Calu3 (cell line): ENCODE data around the gene WSCD2. TPM values are rescaled to one million over a fixed set of nuclear protein-coding genes. Genes with fewer than 3 reads are reported as not detected.

Source experiments
- Bru-seq: library from RNA; stranded (reverse); fragments of 400-500 nt; gene quantifications from one replicate; lab custom pipeline; 2021; lab: Mats Ljungman, UMichigan
- BruChase-seq, 2 experiments: library from RNA; stranded (reverse); fragments of 400-500 nt; gene quantifications; one replicate each; lab custom pipeline; 2021; lab: Mats Ljungman, UMichigan
- BruUV-seq: library from RNA; stranded (reverse); fragments of 400-500 nt; replicated peaks from 2 replicates; lab custom pipeline; 2021; lab: Mats Ljungman, UMichigan
- CTCF ChIA-PET: fragments of 300-600 bp; sonication (Branson Sonifier 250); formaldehyde crosslinking; loops from one replicate; lab custom pipeline; 2022; ENCODE audit warnings: antibody characterized with exemption; lab: Charles Lee
- DNase-seq: peaks from one replicate; pipeline ENCODE4 v3.0.0; 2022
- H3K27ac Mint-ChIP-seq: one replicate; pipeline ENCODE4 v1.8.0; 2022; ENCODE audit warnings: mixed read lengths; ENCODE audit not compliant: unreplicated experiment
- H3K27me3 Mint-ChIP-seq: one replicate; pipeline ENCODE4 v1.8.0; 2022; ENCODE audit warnings: mixed read lengths; ENCODE audit not compliant: unreplicated experiment
- H3K36me3 Mint-ChIP-seq: one replicate; pipeline ENCODE4 v1.8.0; 2022; ENCODE audit warnings: mild to moderate bottlenecking, moderate library complexity, mixed read lengths; ENCODE audit not compliant: insufficient read depth, unreplicated experiment
- H3K4me1 Mint-ChIP-seq: one replicate; pipeline ENCODE4 v1.8.0; 2022; ENCODE audit warnings: mild to moderate bottlenecking, low read depth, mixed read lengths; ENCODE audit not compliant: unreplicated experiment
- H3K4me3 Mint-ChIP-seq: one replicate; pipeline ENCODE4 v1.8.0; 2022; ENCODE audit warnings: mild to moderate bottlenecking, low read depth, moderate library complexity, mixed read lengths; ENCODE audit not compliant: unreplicated experiment
- H3K9me3 Mint-ChIP-seq: one replicate; pipeline ENCODE4 v1.8.0; 2022; ENCODE audit warnings: low read depth, mixed read lengths; ENCODE audit not compliant: unreplicated experiment
- CTCF ChIP-seq: fragments of 200-600 bp; IDR thresholded peaks from one replicate; pipeline ENCODE4 v1.8.0; 2022; ENCODE audit warnings: antibody characterized with exemption; ENCODE audit not compliant: unreplicated experiment
- intact Hi-C: fragments of 100-400 bp; cut with micrococcal nuclease; formaldehyde crosslinking; loops from one replicate; pipeline ENCODE4 v1.10.0; 2022; ENCODE audit not compliant: unreplicated experiment
- long read RNA-seq: library from polyadenylated mRNA; stranded (forward); transcript quantifications from one replicate; pipeline ENCODE4 v2.0.0, GENCODE V29; 2022
- total RNA-seq: library from RNA; stranded (reverse); gene quantifications from 2 replicates; pipeline ENCODE4 v1.2.3, GENCODE V29; 2022

WSCD2 gene
- total RNA-seq, result not detected in 2 replicates
- Bru-seq, nascent RNA, result percentile 8 among the genes with signal in this experiment
- BruChase-seq, experiment 1, labeled RNA remaining after a 6-hour chase, result not detected
- BruChase-seq, experiment 2, labeled RNA remaining after a 2-hour chase, result percentile 1 among the genes with signal in this experiment
- long read RNA-seq, result 0 reads

- peak; percentile 77 for DNase-seq
- Mint-ChIP-seq H3K9me3 (no peaks in the 10 kb centered on the region), H3K4me3 (peak within 1 kb of the TSS; percentile 75), H3K4me1 (no peaks in the 10 kb centered on the region), H3K36me3 (no peaks in the 10 kb centered on the region), H3K27ac (no peak within 1 kb of the TSS), H3K27me3 (peaks cover 76% of the 10 kb centered on the region)
- no peak for TF ChIP-seq CTCF
- no TSS peak for BruUV-seq
- intact Hi-C loops, result no loop called here
- CTCF ChIA-PET, result interaction anchor here (0.6 kb wide), 1 partner anchor 185 kb away, joined by 3 read pairs; no protein-coding TSS in a partner anchor
These were observed at the start of gene WSCD2 for GRCh38 chr12:108129017-108129812. Gene WSCD2, plus strand, starts transcription at chr12:108129288. Its CDS starts 66,545 bp downstream, at chr12:108195833.

- CTCF ChIA-PET, result no interaction called here
- no peak overlapping the region for H3K4me3 Mint-ChIP-seq
- no peaks in the 10 kb centered on the region for H3K4me1 Mint-ChIP-seq
- no peak for DNase-seq
- peaks cover 38% of the 10 kb centered on the region for H3K27me3 Mint-ChIP-seq
- H3K27ac Mint-ChIP-seq, result no peak overlapping the region
- H3K9me3 Mint-ChIP-seq, result no peaks in the 10 kb centered on the region
- BruUV-seq, result no TSS peak
- no peaks in the 10 kb centered on the region for H3K36me3 Mint-ChIP-seq
- intact Hi-C loops, result no loop called here
- TF ChIP-seq CTCF, result no peak
These were observed 49.4 kb upstream of the WSCD2 start for GRCh38 chr12:108079721-108080120.

GRCh38 chr12:108080363-108080762 is 48.7 kb upstream of the WSCD2 start:
- H3K4me1 Mint-ChIP-seq, result no peaks in the 10 kb centered on the region
- intact Hi-C loops, result no loop called here
- no peaks in the 10 kb centered on the region for H3K36me3 Mint-ChIP-seq
- no peak for DNase-seq
- H3K27ac Mint-ChIP-seq, result no peak overlapping the region
- no peak for TF ChIP-seq CTCF
- no peaks in the 10 kb centered on the region for H3K9me3 Mint-ChIP-seq
- H3K4me3 Mint-ChIP-seq, result no peak overlapping the region
- CTCF ChIA-PET, result no interaction called here
- BruUV-seq, result no TSS peak
- H3K27me3 Mint-ChIP-seq, result peaks cover 41% of the 10 kb centered on the region

GRCh38 chr12:108082485-108082884 is 46.6 kb upstream of the WSCD2 start:
- no peaks in the 10 kb centered on the region for H3K4me1 Mint-ChIP-seq
- no peak for DNase-seq
- no TSS peak for BruUV-seq
- CTCF ChIA-PET, result no interaction called here
- no peak overlapping the region for H3K4me3 Mint-ChIP-seq
- H3K9me3 Mint-ChIP-seq, result no peaks in the 10 kb centered on the region
- H3K27ac Mint-ChIP-seq, result no peak overlapping the region
- H3K36me3 Mint-ChIP-seq, result no peaks in the 10 kb centered on the region
- no peak for TF ChIP-seq CTCF
- peaks cover 34% of the 10 kb centered on the region for H3K27me3 Mint-ChIP-seq
- intact Hi-C loops, result no loop called here
